KMS-11 (cell line): ENCODE results near the gene HIGD1B.

Experiments
- H2AFZ ChIP-seq: fragments of 200-600 bp; sonication (generic); 2 replicates; pipeline ENCODE4 v1.6.1; 2016; ENCODE audit warnings: antibody characterized with exemption, mixed run types, low read depth
- H3K27ac ChIP-seq: fragments of 200-600 bp; sonication (generic); 2 replicates; pipeline ENCODE4 v1.6.1; 2016; ENCODE audit warnings: mild to moderate bottlenecking, mixed run types
- H3K27me3 ChIP-seq: fragments of 200-600 bp; sonication (generic); 2 replicates; pipeline ENCODE4 v1.6.1; 2017; ENCODE audit warnings: mild to moderate bottlenecking, low read depth, mixed run types, moderate library complexity; ENCODE audit not compliant: insufficient read depth
- H3K36me3 ChIP-seq: fragments of 200-600 bp; sonication (generic); 2 replicates; pipeline ENCODE4 v1.6.1; 2017; ENCODE audit warnings: mild to moderate bottlenecking, mixed run types; ENCODE audit not compliant: insufficient read depth
- H3K4me1 ChIP-seq: fragments of 200-600 bp; sonication (generic); 2 replicates; pipeline ENCODE4 v1.6.1; 2016; ENCODE audit warnings: mild to moderate bottlenecking, low read depth, mixed run types; ENCODE audit not compliant: poor library complexity, severe bottlenecking
- H3K4me2 ChIP-seq: fragments of 200-600 bp; sonication (generic); 2 replicates; pipeline ENCODE4 v1.7.0; 2016; ENCODE audit warnings: mild to moderate bottlenecking, mixed run types
- H3K4me3 ChIP-seq: fragments of 200-600 bp; sonication (generic); IDR thresholded peaks from 2 replicates; pipeline ENCODE4 v1.6.1; 2017; ENCODE audit warnings: low read depth, low read length, mixed read lengths; ENCODE audit not compliant: insufficient read depth
- H3K79me2 ChIP-seq: fragments of 200-600 bp; sonication (generic); 2 replicates; pipeline ENCODE4 v1.6.1; 2016; ENCODE audit warnings: low read depth, mixed run types; ENCODE audit not compliant: insufficient read depth
- H3K9ac ChIP-seq: fragments of 200-600 bp; sonication (generic); 2 replicates; pipeline ENCODE4 v1.6.1; 2016; ENCODE audit warnings: mild to moderate bottlenecking, mixed run types
- H4K20me1 ChIP-seq: fragments of 200-600 bp; sonication (generic); 2 replicates; pipeline ENCODE4 v1.6.1; 2016; ENCODE audit warnings: mild to moderate bottlenecking, mixed run types; ENCODE audit not compliant: insufficient read depth
- TF ChIP-seq, protein P1 (sequence below): fragments of 200-600 bp; sonication (generic); conservative IDR thresholded peaks from 2 replicates; pipeline ENCODE4 v1.6.1; 2017; ENCODE audit warnings: low read depth, mild to moderate bottlenecking, antibody characterized with exemption, low read length, moderate library complexity, mixed read lengths

Gene HIGD1B

DNA sequence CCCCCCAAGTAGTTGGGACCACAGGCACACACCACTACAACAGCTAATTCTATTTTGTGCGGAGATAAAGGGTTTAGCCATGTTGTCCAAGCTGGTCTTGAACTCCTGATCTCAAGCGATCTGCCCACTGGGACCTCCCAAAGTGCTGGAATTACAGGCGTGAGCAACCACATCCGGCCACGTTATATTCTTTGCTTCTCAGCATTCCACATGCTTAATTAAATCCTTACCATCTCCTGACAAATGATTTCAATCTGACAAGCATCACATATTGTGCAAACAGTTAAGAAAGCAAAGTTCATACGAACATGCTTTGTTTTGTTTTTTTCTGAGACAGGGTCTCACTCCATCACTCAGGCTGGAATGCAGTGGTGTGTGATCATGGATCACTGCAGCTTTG, 18.2 kb downstream of the HIGD1B start:
- no peak overlapping the region for H3K27ac ChIP-seq
- TF ChIP-seq, protein P1, sequence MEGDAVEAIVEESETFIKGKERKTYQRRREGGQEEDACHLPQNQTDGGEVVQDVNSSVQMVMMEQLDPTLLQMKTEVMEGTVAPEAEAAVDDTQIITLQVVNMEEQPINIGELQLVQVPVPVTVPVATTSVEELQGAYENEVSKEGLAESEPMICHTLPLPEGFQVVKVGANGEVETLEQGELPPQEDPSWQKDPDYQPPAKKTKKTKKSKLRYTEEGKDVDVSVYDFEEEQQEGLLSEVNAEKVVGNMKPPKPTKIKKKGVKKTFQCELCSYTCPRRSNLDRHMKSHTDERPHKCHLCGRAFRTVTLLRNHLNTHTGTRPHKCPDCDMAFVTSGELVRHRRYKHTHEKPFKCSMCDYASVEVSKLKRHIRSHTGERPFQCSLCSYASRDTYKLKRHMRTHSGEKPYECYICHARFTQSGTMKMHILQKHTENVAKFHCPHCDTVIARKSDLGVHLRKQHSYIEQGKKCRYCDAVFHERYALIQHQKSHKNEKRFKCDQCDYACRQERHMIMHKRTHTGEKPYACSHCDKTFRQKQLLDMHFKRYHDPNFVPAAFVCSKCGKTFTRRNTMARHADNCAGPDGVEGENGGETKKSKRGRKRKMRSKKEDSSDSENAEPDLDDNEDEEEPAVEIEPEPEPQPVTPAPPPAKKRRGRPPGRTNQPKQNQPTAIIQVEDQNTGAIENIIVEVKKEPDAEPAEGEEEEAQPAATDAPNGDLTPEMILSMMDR, result no peak
- no peak overlapping the region for H3K4me2 ChIP-seq
- H4K20me1 ChIP-seq, result peaks cover 4% of the 10 kb centered on the region; the same call in 1 of the 2 replicates
- no peak overlapping the region for H3K9ac ChIP-seq
- H3K27me3 ChIP-seq, result no peaks in the 10 kb centered on the region
- no peak overlapping the region for H3K4me3 ChIP-seq
- no peak overlapping the region for H2AFZ ChIP-seq
- H3K79me2 ChIP-seq, result no peaks in the 10 kb centered on the region
- peaks cover 3% of the 10 kb centered on the region; the same call in 1 of the 2 replicates for H3K36me3 ChIP-seq
- peaks cover 3% of the 10 kb centered on the region for H3K4me1 ChIP-seq

DNA sequence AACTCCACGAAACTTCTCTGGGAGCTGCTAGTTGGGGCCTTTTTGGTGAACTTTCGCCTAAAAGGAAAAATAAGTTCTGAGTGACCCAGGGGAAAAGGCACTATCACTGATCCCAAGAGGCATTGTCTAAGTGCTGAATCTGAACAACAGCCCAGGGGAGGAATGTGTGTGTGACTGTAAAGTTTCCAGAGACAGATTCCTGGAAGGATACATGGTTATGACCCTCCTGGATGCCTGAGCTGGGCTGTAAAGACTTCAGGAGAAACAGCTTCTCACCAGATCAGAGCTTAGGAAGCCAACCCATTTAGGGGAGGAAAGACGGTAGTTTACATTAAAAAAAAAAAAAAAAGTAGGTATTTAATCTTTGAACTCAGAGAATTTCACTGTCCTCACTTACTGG, 20.2 kb downstream of the HIGD1B start:
- no peaks in the 10 kb centered on the region for H3K79me2 ChIP-seq
- H2AFZ ChIP-seq, result no peak overlapping the region
- H3K4me3 ChIP-seq, result no peak overlapping the region
- TF ChIP-seq, protein P1, result no peak
- H3K9ac ChIP-seq, result no peak overlapping the region
- peaks cover 3% of the 10 kb centered on the region; the same call in 1 of the 2 replicates for H3K36me3 ChIP-seq
- H3K27ac ChIP-seq, result no peak overlapping the region
- H3K4me1 ChIP-seq, result peaks cover 3% of the 10 kb centered on the region
- peaks cover 4% of the 10 kb centered on the region; the same call in 1 of the 2 replicates for H4K20me1 ChIP-seq
- no peak overlapping the region for H3K4me2 ChIP-seq
- H3K27me3 ChIP-seq, result no peaks in the 10 kb centered on the region

DNA sequence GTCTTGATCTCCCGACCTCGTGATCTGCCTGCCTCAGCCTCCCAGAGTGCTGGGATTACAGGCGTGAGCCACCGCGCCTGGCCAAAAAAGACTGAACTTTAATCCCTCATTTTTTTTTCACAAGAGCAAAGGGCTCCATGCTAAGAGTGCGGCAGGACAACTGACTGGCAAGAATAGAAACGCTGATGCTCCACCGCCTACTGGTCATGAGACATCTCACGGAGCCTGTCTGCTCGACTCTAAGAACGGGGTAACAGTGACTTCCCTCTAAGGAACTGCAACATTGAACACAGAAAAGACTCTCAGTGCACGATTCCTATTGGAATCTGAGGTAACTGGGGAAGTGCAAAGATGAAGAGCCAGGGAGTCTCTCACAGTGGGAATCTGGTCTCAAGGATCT, 23.9 kb downstream of the HIGD1B start:
- H4K20me1 ChIP-seq, result no peaks in the 10 kb centered on the region
- no peak overlapping the region for H3K4me3 ChIP-seq
- H3K79me2 ChIP-seq, result no peaks in the 10 kb centered on the region
- no peak overlapping the region for H2AFZ ChIP-seq
- H3K27me3 ChIP-seq, result no peaks in the 10 kb centered on the region
- no peak overlapping the region for H3K9ac ChIP-seq
- H3K36me3 ChIP-seq, result peaks cover 3% of the 10 kb centered on the region; the same call in 1 of the 2 replicates
- H3K4me2 ChIP-seq, result no peak overlapping the region
- TF ChIP-seq, protein P1, result no peak
- H3K27ac ChIP-seq, result no peak overlapping the region
- H3K4me1 ChIP-seq, result no peaks in the 10 kb centered on the region

DNA sequence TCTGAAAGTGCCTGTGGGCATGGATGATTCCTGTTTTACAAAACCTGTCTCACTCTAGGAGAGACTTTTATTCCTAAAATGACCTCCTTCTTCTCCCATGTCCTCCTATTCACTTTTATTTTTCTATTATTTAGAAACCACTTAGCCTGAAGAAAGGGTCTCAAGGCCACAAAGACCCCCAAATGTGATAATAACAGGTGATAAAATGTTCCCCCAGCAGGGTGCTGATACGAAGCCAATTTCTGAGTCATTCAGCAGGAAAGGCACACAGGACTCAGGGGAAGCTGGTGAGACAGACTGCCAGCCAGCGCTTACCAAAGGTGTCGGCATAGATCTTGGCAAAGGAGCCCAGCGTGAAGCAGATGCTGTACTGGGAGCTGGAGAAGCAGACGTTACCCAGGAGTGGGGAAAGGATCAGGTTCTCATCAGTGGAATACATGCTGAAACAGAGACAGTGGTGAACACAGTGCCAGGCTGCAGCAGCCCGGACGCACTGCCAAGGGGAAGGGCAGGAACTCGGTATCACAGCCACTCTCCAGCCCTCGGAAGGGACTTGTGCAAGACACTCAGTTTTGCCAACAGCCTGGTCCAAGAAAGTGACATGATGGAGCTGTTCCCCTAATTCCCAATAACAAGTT, 24.6 kb downstream of the HIGD1B start:
- Histone ChIP-seq H4K20me1 (no peaks in the 10 kb centered on the region), H3K27ac (no peak overlapping the region), H3K4me2 (no peak overlapping the region), H3K27me3 (no peaks in the 10 kb centered on the region), H3K4me1 (no peaks in the 10 kb centered on the region), H3K79me2 (no peaks in the 10 kb centered on the region), H3K9ac (no peak overlapping the region), H2AFZ (no peak overlapping the region), H3K36me3 (peaks cover 3% of the 10 kb centered on the region; the same call in 1 of the 2 replicates), H3K4me3 (no peak overlapping the region)
- TF ChIP-seq, protein P1, result no peak
